Gastrocnemius medialis (tissue), 4 donors: ENCODE measurements around the gene WDFY2. TPM values are rescaled to one million over a fixed set of nuclear protein-coding genes. Genes with fewer than 3 reads are reported as not detected.

Experiments used
- ATAC-seq, 2 donors: fragments of 150-250 bp; one replicate each; pipeline ENCODE4 v1.9.1; 2016
- DNase-seq, 2 donors: peaks; one replicate each; pipeline ENCODE4 v3.0.0-alpha.2; 2019
- H3K27ac ChIP-seq, 4 donors: fragments of 200-600 bp; sonication (generic); 1 replicate in 1 of 4; 2 replicates in 3 of 4; pipeline ENCODE4 v1.5.1; 2016 to 2018; ENCODE audit warnings: mild to moderate bottlenecking in 2 of 4, moderate library complexity in 1 of 4
- H3K27me3 ChIP-seq, 3 donors: fragments of 200-600 bp; sonication (generic) in 2 of 3; 1 replicate in 1 of 3; 2 replicates in 2 of 3; pipeline versions ENCODE4 v1.5.1 to v1.6.0; 2016 to 2019; ENCODE audit warnings: mild to moderate bottlenecking in 1 of 3, moderate library complexity in 1 of 3
- H3K36me3 ChIP-seq, 2 donors: fragments of 200-600 bp; sonication (generic) in 1 of 2; one replicate each; pipeline ENCODE4 v1.5.1; 2017 to 2018
- H3K4me1 ChIP-seq, 2 donors: fragments of 200-600 bp; sonication (generic) in 1 of 2; one replicate each; pipeline ENCODE4 v1.5.1; 2016 to 2017; ENCODE audit warnings: mild to moderate bottlenecking in 2 of 2
- H3K4me3 ChIP-seq, 4 donors: fragments of 200-600 bp; sonication (generic) in 3 of 4; 1 replicate in 1 of 4; 2 replicates in 3 of 4; pipeline ENCODE4 v1.5.1; 2016 to 2019; ENCODE audit warnings: mild to moderate bottlenecking in 2 of 4
- H3K9me3 ChIP-seq, 3 donors: fragments of 200-600 bp; sonication (generic) in 2 of 3; 1 replicate in 1 of 3; 2 replicates in 2 of 3; pipeline ENCODE4 v1.5.1; 2016 to 2019
- CTCF ChIP-seq, 5 experiments: fragments of 450-650 bp in 3 of 5; fragments of 200-600 bp in 2 of 5; sonication (generic) in 2 of 5; IDR thresholded peaks in 4 of 5; conservative IDR thresholded peaks in 1 of 5; 1 replicate in 4 of 5; 2 replicates in 1 of 5; pipeline ENCODE4 v1.5.1; 2016 to 2019; ENCODE audit warnings: antibody characterized with exemption in 5 of 5, mild to moderate bottlenecking in 3 of 5, moderate library complexity in 3 of 5
- POLR2A ChIP-seq, 2 donors: fragments of 450-650 bp; IDR thresholded peaks; one replicate each; pipeline ENCODE4 v1.6.1; 2017; ENCODE audit warnings: antibody characterized with exemption in 2 of 2, mild to moderate bottlenecking in 2 of 2, moderate library complexity in 2 of 2
- in situ Hi-C, 4 donors: fragments of 200-750 bp; cut with MboI; loops; one replicate each; pipeline versions ENCODE4 v1.15.0 to v1.8.0; 2017; ENCODE audit warnings: low sequenced_read_pairs in 4 of 4
- intact Hi-C: fragments of 100-400 bp; cut with DNase I; formaldehyde crosslinking; loops from one replicate; pipeline ENCODE4 v1.15.1; 2023; ENCODE audit warnings: low total_unique reads
- total RNA-seq, 4 donors: library from RNA; depleted of rRNA; stranded (reverse); fragments of >200 nt; gene quantifications; one replicate each; pipeline versions ENCODE4 v1.1.0 to v1.2.3, GENCODE V29; 2016

WDFY2 gene
- total RNA-seq, 4 donors from 2014 or later = 0.98 to 2.8 (median 1.7) TPM

DNA sequence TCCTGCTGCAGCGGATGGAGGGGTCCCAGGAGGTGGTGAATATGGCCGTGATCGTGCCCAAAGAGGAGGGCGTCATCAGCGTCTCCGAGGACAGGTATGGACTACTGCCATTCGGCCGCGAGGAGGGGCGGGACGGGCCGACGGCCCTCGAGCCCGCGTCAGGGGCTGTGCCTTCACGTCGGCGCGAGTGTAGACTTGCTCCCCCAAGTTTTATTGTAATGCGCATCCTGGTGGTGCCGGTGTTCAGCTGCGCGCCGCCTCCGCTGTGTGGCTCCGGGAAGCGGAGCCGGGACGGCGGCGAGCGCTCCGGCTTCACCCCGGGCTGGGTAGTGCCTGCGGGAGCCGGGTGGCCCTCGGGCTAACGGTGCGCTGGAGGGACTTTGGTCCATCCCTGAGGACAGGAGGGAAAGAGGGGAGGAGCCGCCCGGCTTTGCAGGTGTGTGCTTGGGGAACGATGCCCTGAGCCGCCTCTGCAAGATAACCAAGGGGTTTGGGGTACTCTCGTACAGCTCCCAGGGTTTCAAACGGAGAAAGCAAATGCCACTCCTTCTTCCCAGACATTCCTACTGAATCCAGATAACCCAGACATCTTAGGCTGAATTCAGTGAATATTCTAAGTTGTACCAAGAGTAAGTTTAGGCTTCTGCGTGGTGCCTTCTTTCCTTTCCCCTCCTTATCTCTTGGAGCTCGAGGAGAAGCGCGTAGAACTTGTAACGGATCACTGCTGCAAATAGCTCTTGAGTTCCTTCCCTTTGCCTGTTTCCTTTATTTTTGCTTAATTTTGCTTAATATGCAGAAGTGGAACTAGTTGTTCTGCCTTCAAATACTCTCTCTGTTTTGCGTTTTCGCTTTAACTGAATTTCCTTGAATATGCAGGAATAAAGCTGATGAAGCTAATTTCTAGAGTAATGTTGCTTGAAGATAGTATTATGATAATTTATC lies 740 bp downstream of the WDFY2 start:
- no peaks in the 10 kb centered on the region for H3K27me3 ChIP-seq
- no peaks in the 10 kb centered on the region for H3K9me3 ChIP-seq
- TF ChIP-seq CTCF (IDR thresholded peaks at IDR 0.05 in 4 of 5, conservative IDR thresholded peaks at IDR 0.05 in 1 of 5) (peak in 2 of 5 experiments; percentile 4 to 11), POLR2A (IDR thresholded peaks at IDR 0.05) (no peak)
- H3K36me3 ChIP-seq = no peaks in the 10 kb centered on the region
- ATAC-seq (peak; percentile 9 to 10), DNase-seq (peak in 1 of 2 donors; percentile 6)
- peak overlapping the region; percentile 79 to 91 (median 82) for H3K4me3 ChIP-seq
- intact Hi-C loops = loop anchor here (1.0 to 10.0 kb wide), 6 partner anchors 62 to 870 kb away; partner anchors contain the start of genes CKAP2, INTS6 and VPS36
- in situ Hi-C loops = loop anchor here in 3 of 4 donors (10.0 to 25.0 kb wide), 2 partner anchors 220 to 227 kb away; partner anchors contain the start of gene DHRS12 (in 3 of the 3)
- peaks cover 7 to 12% of the 10 kb centered on the region in 2 donors for H3K4me1 ChIP-seq
- peak overlapping the region; percentile 82 to 89 (median 85) for H3K27ac ChIP-seq

DNA sequence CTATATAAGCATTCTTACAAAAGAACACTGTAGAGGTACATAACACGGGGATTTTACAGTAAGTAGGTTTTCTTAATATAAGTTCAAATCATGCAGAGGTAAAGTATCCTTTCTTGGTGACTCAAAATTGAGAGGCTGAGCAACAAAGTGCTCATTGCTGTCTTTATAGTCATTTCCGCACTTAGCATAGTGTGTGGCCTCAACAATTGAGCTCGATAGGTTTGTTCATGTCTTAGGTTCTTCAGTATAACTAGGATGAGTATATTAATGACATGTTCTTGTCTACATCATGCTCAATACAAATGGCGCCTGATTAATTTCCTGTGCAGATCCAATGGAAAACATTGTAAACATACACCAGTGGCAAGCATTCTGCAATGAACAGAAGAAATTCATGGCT lies 1.4 kb downstream of the WDFY2 start:
- in situ Hi-C loops = loop anchor here in 3 of 4 donors (10.0 to 25.0 kb wide), 2 partner anchors 219 to 227 kb away; partner anchors contain the start of gene DHRS12 (in 3 of the 3)
- ATAC-seq = no peak
- H3K9me3 ChIP-seq = no peaks in the 10 kb centered on the region
- intact Hi-C loops = loop anchor here (1.0 to 10.0 kb wide), 4 partner anchors 188 to 869 kb away; partner anchors contain the start of genes CKAP2 and VPS36
- no peak for DNase-seq
- peak overlapping the region; percentile 79 to 91 (median 82) for H3K4me3 ChIP-seq
- peaks cover 12 to 13% of the 10 kb centered on the region in 2 donors for H3K4me1 ChIP-seq
- no peak overlapping the region for H3K27ac ChIP-seq
- TF ChIP-seq CTCF (IDR thresholded peaks at IDR 0.05 in 4 of 5, conservative IDR thresholded peaks at IDR 0.05 in 1 of 5) (no peak), POLR2A (IDR thresholded peaks at IDR 0.05) (no peak)
- H3K27me3 ChIP-seq = no peaks in the 10 kb centered on the region
- H3K36me3 ChIP-seq = no peaks in the 10 kb centered on the region

DNA sequence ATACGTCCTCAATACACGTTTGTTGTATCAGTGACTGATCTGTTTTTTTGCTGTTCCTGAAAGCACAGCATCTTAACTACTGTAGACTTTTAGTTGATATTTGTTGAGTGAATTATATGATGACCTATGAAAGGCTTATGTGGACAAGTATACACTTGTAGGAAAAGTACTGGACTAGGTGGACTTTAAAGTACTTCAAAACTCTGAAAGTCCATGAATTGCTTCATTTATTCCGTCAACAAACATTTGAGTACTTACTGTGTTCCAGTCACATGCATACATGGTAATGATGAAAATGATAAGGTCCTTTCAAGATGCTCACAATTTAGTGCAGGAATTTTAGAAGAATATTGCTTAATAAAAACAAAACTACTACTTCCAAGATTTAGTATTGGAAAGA lies 3.1 kb downstream of the WDFY2 start:
- Histone ChIP-seq H3K36me3 (no peaks in the 10 kb centered on the region), H3K4me3 (no peak overlapping the region), H3K27me3 (no peaks in the 10 kb centered on the region), H3K4me1 (peaks cover 18 to 20% of the 10 kb centered on the region in 2 donors), H3K27ac (no peak overlapping the region), H3K9me3 (no peaks in the 10 kb centered on the region)
- in situ Hi-C loops = loop anchor here in 3 of 4 donors (10.0 to 25.0 kb wide), 2 partner anchors 217 to 225 kb away; partner anchors contain the start of gene DHRS12 (in 3 of the 3)
- intact Hi-C loops = loop anchor here (10.0 kb wide), 2 partner anchors 607 to 867 kb away; partner anchors contain the start of genes CKAP2 and VPS36
- ATAC-seq = no peak
- TF ChIP-seq CTCF (IDR thresholded peaks at IDR 0.05 in 4 of 5, conservative IDR thresholded peaks at IDR 0.05 in 1 of 5) = no peak
- no peak for TF ChIP-seq POLR2A (IDR thresholded peaks at IDR 0.05)
- no peak for DNase-seq

GRCh38 chr13:51588406-51588949 lies 4.2 kb downstream of the WDFY2 start:
- ATAC-seq (no peak), DNase-seq (no peak)
- Histone ChIP-seq H3K9me3 (no peaks in the 10 kb centered on the region), H3K27me3 (no peaks in the 10 kb centered on the region), H3K36me3 (no peaks in the 10 kb centered on the region), H3K27ac (no peak overlapping the region), H3K4me3 (no peak overlapping the region), H3K4me1 (peaks cover 14 to 20% of the 10 kb centered on the region in 2 donors)
- TF ChIP-seq POLR2A (IDR thresholded peaks at IDR 0.05) (no peak), CTCF (IDR thresholded peaks at IDR 0.05 in 4 of 5, conservative IDR thresholded peaks at IDR 0.05 in 1 of 5) (no peak)
- in situ Hi-C loops = loop anchor here in 3 of 4 donors (10.0 to 25.0 kb wide), 2 partner anchors 216 to 224 kb away; partner anchors contain the start of gene DHRS12 (in 3 of the 3)
- intact Hi-C loops = loop anchor here (10.0 kb wide), 2 partner anchors 606 to 866 kb away; partner anchors contain the start of genes CKAP2 and VPS36
